NOMO-1 (cell line): Measurements from ENCODE around the gene SLC39A1.
"Not testable (repeated sequence)": the region's sequence is repeated elsewhere in the genome, so short reads cannot be mapped to it uniquely, and the experiment has no call there.

ENCODE experiments used
- DNase-seq, 2 experiments: peaks; one replicate each; lab custom pipeline; 2025; ENCODE audit not compliant: unreplicated experiment in 2 of 2; lab: John Stamatoyannopoulos, UW

SLC39A1 gene

GRCh38 chr1:153963030-153963849 lies at the start of gene SLC39A1:
TSS of gene SLC39A1 (minus strand) at chr1:153963537. CDS start at chr1:153962715, 822 bp downstream.
- DNase-seq: peak; percentile 90 to 91

GRCh38 chr1:154012543-154012942 lies 49.2 kb upstream of the SLC39A1 start:
- DNase-seq: not testable (repeated sequence)

GRCh38 chr1:154012129-154012528 lies 48.8 kb upstream of the SLC39A1 start:
- no peak for DNase-seq

GRCh38 chr1:154006136-154006535 lies 42.8 kb upstream of the SLC39A1 start:
- DNase-seq: no peak

- DNase-seq: no peak
Observed at GRCh38 chr1:154000420-154000819, 37.1 kb upstream of the SLC39A1 start.

GRCh38 chr1:153996882-153997281 lies 33.5 kb upstream of the SLC39A1 start:
- DNase-seq: not testable (repeated sequence)

GRCh38 chr1:153995640-153996039 lies 32.3 kb upstream of the SLC39A1 start:
- DNase-seq: no peak

- DNase-seq: no peak
Observed at GRCh38 chr1:153995202-153995601, 31.9 kb upstream of the SLC39A1 start.

- DNase-seq: no peak
Observed at GRCh38 chr1:153991806-153992205, 28.5 kb upstream of the SLC39A1 start.

GRCh38 chr1:153991151-153991630 lies 27.9 kb upstream of the SLC39A1 start:
- no peak for DNase-seq

GRCh38 chr1:153990468-153991150 lies 27.3 kb upstream of the SLC39A1 start, which contains the start of gene RPS27:
TSS of gene RPS27 (plus strand) at chr1:153990762. CDS start at chr1:153990797, 35 bp downstream.
- DNase-seq: peak; percentile 94 to 97

- no peak for DNase-seq
Observed at GRCh38 chr1:153987621-153988020, 24.3 kb upstream of the SLC39A1 start.

GRCh38 chr1:153985941-153986761 lies 22.8 kb upstream of the SLC39A1 start, which contains the start of gene RAB13:
TSS of gene RAB13 (minus strand) at chr1:153986339. CDS start at chr1:153986236, 103 bp downstream.
- peak; percentile 33 to 48 for DNase-seq

GRCh38 chr1:153985341-153985912 lies 22.1 kb upstream of the SLC39A1 start:
- no peak for DNase-seq

- no peak for DNase-seq
Observed at GRCh38 chr1:153984123-153984894, 21.0 kb upstream of the SLC39A1 start.

- DNase-seq: not testable (repeated sequence)
Observed at GRCh38 chr1:153981735-153982134, 18.4 kb upstream of the SLC39A1 start.

- not testable (repeated sequence) for DNase-seq
Observed at GRCh38 chr1:153979091-153979490, 15.8 kb upstream of the SLC39A1 start.

- no peak for DNase-seq
Observed at GRCh38 chr1:153978274-153978909, 15.1 kb upstream of the SLC39A1 start.
